Right renal pelvis (tissue), 4 donors: ENCODE measurements around the gene PAK6. TPM values are rescaled to one million over a fixed set of nuclear protein-coding genes. Genes with fewer than 3 reads are reported as not detected.

Source experiments
- DNase-seq, 4 donors: peaks; one replicate each; pipeline ENCODE4 v3.0.0-alpha.2; 2013; ENCODE audit warnings: low read depth in 4 of 4, low spot score in 3 of 4, missing footprints in 1 of 4
- polyA plus RNA-seq, 4 donors: library from polyadenylated mRNA; unstranded; fragments of 120-200 nt; gene quantifications; one replicate each; pipeline ENCODE4 v1.2.1, GENCODE V29; 2013; ENCODE audit not compliant: insufficient read length in 4 of 4

Gene PAK6
- polyA plus RNA-seq, 4 donors = 6.3 to 6.7 (median 6.6) TPM

DNA sequence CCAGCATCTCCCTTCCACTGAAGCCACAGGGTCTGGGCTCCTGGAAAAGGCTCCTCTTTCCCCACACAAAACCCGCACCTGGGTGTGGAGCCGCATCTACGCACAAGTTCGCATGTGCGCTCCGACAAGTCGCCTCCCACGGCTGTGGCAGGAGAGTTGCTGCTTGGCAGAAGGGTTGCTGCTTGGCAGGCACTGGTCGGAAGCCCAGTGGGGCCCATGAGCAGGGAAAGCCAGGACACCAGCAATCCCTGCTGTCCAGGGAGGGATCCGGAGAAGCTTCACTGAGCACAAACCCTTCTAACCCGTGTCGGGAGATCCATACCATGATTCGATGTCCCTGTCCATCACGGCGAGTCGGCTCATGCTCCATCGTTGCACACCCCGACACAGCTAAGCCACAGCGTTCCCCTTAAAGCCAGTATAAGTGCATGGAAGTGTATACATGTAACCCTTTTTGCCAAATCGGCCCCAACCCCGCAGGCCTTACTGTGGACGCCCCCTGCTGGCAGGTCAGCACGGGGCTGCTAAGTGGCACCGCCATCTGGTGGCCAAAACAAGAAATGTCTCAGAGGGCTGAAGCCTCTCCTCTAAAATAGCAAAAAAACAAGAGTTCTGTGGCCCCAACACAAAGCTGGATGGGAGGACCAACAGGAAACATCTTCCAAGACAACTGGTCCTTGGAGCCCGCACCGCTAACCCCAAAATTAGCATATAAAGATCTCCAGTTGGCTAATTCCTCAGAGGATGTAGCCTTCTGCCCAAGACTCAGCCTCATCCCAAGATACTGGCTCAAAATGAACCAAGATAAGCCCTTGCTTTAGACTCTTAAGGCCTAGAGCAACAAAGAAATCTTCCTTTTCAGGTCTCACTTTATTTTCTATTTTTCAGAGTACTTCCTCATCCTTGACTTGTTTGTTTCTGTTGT is 35.7 kb downstream of the PAK6 start:
- peak in 1 of 4 donors; percentile 58 for DNase-seq

DNA sequence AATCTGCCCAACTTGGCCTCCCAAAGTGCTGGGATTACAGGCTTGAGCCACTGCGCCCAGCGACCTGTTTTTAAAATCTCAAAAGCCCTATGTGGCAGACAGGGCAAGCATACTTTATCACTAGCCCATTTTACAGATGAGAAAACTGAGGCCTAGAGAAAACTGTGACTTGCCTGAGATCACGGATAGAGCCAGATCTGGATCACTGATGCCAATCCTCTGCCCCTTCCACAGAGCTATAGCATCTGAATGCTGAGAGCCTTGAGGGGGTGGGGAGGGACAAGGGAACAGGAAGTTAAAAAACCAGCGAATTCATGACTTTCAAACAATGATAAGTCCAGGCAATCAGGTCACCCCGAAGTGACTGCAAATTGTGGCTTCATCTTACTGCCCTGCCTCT is 36.7 kb downstream of the PAK6 start:
- DNase-seq = no peak

DNA sequence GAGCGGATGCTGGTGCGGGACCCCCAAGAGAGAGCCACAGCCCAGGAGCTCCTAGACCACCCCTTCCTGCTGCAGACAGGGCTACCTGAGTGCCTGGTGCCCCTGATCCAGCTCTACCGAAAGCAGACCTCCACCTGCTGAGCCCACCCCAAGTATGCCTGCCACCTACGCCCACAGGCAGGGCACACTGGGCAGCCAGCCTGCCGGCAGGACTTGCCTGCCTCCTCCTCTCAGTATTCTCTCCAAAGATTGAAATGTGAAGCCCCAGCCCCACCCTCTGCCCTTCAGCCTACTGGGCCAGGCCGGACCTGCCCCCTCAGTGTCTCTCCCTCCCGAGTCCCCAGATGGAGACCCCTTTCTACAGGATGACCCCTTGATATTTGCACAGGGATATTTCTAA is 37.1 kb downstream of the PAK6 start:
- DNase-seq = no peak

DNA sequence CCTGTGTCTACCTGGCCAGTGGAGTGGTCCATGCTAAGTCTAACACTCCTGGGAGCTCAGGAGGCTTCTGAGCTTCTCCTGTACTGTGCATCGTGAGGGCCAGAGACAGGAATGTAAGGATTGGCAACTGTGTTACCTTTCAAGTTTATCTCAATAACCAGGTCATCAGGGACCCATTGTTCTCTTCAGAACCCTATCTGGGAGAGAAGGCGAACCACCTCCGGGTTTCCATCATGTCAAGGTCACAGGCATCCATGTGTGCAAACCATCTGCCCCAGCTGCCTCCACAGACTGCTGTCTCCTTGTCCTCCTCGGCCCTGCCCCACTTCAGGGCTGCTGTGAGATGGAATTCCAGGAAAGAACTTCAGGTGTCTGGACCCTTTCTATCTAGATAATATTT is 38.1 kb downstream of the PAK6 start:
- no peak for DNase-seq

DNA sequence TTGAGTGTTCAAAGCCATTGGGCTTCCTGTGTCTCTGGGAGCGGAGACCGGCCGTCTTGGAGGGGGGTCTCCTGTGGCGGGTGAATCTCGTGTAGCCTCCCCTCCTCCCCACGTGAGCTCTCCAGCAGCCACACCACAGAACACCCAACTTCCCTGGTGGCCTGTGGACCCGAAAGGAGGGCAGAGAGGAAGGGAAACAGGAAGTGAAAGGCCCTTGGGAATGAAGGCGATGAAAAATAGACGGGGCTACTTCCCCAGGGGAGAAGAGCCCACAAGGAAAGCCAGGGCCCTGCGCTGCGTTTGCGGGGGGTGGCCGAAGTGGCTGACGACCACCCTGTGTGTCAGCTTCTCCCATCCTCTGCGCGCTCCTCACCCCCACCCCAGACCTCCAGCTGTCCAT is 38.6 kb downstream of the PAK6 start:
- no peak for DNase-seq

DNA sequence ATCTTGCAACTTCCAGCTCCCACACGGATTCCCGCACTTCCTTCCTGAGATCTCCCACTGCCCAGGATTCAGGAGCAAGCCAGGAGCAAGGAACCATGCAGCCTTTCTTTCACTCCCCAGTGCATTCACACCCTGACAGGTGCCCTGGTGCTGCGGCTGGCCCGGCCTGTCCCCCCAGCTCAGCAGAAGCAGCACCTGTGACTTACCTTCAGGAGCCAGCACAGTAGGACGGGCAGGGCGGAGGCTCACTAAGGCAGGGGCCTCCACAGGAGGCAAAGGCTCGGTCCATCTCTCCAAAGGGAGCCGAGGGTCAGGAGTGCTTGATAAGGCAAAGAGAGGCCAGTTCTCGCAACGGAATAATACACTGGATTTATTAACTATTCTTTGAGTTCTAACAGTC is 39.2 kb downstream of the PAK6 start:
- no peak for DNase-seq

- peak in 1 of 4 donors; percentile 66 for DNase-seq
These were observed 40.7 kb downstream of the PAK6 start for GRCh38 chr15:40279437-40280141.

DNA sequence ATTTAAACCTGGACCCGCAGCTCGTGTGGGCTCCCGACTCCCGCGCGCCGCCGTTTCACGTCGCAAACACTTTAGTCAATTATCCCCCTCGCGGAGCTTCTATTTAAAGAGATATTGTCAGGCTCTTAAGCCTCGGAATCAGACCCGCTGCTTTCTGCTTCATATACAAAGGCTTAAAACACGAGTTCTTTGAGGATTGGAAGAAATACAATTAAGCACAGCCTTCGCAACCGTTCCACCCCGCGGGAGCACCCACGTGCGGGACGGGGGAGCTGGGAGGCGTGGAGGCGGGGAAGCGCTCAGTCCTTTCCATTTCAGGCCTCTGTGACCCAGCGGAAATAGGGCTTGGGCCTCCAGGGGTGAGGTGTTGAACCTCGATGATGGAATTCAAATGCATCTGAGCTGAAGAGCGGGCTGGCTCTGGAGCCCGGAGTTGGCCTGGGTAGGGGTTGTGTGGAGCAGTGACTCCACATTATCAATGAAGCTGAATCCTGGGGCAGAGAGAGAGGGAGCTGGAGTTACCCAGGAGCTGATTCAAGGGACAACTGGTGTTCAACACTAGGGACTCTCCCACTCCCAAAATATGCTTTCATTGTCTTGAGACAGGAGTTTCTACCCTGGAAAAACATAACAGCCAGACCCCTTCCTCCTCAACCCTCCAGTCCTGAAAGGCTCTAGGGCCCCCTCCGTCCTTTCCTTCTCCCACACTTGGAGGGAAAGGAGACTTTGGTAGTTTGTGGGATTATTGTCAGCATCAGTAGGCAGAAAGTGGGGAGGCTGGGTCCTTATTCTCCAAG is 41.6 kb downstream of the PAK6 start:
- DNase-seq = no peak

DNA sequence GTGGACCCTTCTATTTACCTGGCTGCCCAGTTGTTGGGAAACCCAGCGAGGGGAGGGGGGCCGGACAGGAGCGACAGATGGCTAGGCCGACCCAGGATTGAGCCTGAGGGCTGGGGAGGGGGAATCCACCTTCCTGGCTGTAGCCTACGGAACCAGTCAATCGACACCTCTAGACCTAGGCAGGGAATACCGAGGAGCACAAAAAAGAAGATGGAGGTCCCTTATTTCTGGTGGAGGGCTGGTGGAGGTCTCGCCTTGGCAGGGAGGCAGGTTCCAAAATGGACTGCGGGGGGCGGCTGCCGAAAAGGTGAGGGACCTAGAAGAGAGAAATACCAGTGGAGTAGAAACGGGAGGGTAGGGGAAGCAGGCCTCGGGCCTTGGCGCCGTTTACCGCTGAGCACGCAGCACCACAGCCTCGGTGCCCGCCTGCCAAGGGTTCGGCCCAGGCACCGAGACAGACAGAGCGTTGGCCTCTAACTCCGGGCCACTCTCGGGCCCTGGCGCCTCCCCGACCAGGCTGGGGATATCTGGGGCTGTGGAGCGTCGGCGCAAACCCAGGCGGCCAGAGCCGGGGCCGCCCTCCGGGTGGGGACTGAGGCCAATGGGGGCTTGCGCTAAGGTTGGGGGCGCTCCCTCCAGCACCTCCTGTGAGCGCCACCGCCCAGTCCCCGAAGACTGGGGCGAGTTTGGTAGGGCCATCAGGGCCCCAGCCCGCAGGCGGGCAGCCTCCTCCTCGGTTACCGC is 42.4 kb downstream of the PAK6 start:
- no peak for DNase-seq

GRCh38 chr15:40281801-40282146 is 42.9 kb downstream of the PAK6 start:
- no peak for DNase-seq

GRCh38 chr15:40282147-40282868 is 43.4 kb downstream of the PAK6 start:
- no peak for DNase-seq

DNA sequence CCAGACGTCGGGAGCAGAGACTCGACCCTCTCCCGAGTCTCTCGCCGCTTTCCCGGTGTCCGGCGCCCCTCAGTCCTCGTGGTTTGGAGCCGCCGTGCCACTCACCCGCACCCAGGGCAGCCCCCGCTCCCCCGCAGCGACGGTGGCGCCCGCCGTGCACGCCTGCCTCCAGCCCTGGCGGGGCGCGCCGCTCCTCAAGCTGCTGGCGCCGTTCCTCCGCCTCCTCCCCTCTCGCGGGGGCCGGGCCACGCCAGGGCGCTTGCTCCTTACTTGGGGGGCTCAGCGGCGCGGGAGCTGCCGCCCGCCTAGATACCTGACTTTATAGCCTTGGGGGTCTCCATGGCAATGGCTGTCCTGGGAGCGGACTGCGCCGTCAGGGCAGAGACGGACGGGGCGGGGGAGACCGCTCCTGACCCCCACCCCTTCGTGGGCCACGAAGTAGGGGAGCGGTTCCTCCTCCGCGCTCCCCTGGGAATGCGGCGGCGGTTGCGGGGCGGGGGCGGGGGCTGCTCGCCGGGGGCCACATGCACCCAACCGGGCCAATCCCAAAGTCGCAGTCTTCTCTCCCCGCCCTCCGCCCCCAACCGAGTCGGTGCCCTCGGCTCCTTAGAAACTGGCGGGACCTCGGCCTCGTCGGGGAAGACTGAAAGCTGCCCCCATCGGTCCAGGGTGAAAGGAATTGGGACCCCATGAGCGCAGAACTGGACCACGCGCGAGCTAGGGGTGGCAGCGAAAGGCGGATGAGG is 44.2 kb downstream of the PAK6 start, which contains the start of gene ANKRD63:
Gene ANKRD63 (minus strand): TSS at position 196 of the 746 bp plus-strand sequence. CDS start 478 bp downstream, outside the sequence.
- DNase-seq = no peak

- no peak for DNase-seq
These were observed 44.9 kb downstream of the PAK6 start for GRCh38 chr15:40283615-40284300.

DNA sequence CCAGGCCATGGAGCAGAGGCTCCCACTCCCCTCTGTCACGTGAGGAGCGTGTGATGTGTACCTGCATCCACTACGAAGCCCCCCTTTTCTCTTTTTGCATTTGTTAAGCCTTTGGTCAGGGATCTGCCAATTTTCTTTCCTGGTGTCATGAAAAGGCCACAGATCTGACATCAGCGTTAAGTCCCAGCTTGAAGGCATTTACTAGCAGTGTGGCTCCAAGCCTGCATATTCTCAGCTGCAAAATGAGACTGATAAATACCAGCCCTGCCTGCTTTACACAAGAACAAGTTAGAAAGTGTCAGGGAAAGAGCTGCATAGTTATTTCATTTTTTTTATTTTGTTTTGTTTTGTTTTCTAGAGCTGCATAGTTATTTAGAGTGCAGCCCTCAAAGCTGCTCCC is 46.3 kb downstream of the PAK6 start:
- DNase-seq = no peak

GRCh38 chr15:40285554-40286011 is 46.7 kb downstream of the PAK6 start:
- no peak for DNase-seq

GRCh38 chr15:40286061-40286532 is 47.2 kb downstream of the PAK6 start:
- no peak for DNase-seq

GRCh38 chr15:40286794-40287193 is 47.9 kb downstream of the PAK6 start:
- no peak for DNase-seq

DNA sequence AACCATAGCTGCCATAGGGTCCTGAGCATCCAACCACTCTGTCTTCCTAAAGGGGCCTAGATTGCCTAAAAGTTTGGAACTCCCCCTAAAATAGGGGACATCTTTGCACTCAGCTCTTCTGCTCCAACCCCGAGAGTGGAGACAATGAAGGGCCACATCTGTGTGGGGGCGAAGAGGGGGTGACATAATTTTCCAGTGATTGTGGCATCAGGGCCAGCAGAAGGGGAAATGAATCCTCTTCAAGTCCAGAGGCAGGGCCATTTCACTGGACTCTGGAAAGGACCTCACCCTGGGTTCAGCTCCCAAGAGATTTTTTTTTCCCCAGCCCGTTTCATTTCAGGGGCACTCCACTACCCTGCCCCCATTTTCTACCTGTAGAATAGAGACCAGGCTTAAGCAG is 48.6 kb downstream of the PAK6 start:
- no peak for DNase-seq
